Activated CD8-positive, alpha-beta memory T cell treated with anti-CD3 and anti-CD28 coated beads, Interleukin-2, amount 50 U/mL, for 4 hours (primary cell): ENCODE data around the gene PLXDC2.

Experiments
- DNase-seq: peaks from one replicate; pipeline ENCODE4 v3.0.0-alpha.2; 2020

Gene PLXDC2

DNA sequence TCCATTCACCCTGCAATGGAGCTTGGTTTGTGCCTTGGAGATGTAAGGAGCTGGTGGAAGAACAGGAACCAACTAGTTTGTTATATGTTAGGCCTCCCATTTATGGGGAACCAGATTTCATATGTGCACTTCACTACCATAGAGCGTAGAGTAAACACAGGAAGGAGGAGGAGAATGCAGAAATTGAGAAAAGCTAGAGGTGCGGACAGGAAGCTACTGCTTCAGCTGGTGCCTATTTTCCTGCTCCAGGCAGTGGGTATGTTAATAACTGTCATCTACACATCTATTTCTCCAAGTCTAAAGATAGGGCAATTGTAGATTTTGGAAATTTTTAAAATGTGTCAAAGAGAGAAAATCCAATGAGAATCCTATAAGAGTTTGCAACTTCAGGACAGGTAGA, 482.2 kb downstream of the PLXDC2 start:
- no peak for DNase-seq

GRCh38 chr10:20299034-20299736, 483.0 kb downstream of the PLXDC2 start:
- DNase-seq = no peak

DNA sequence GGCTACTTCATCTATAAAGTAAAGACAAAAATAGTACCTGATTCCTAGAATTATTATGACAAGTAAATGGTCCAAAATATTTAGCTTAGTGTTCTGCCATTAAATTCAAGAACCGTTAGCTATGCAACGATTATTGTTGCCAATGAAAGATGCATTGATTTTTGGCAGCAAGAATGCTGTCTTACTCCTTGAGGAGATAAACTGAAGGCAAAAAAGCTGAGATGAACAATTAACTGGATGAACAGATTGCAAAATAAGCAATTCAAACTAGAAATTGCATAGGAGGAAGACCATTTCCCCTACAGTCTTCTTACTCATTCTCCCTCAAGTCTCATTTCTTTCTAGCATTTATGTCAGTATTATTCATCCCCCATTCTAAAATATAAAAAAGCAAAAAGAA, 484.5 kb downstream of the PLXDC2 start:
- DNase-seq = no peak

- DNase-seq = no peak
Measured at GRCh38 chr10:20302033-20302432, 485.8 kb downstream of the PLXDC2 start.

DNA sequence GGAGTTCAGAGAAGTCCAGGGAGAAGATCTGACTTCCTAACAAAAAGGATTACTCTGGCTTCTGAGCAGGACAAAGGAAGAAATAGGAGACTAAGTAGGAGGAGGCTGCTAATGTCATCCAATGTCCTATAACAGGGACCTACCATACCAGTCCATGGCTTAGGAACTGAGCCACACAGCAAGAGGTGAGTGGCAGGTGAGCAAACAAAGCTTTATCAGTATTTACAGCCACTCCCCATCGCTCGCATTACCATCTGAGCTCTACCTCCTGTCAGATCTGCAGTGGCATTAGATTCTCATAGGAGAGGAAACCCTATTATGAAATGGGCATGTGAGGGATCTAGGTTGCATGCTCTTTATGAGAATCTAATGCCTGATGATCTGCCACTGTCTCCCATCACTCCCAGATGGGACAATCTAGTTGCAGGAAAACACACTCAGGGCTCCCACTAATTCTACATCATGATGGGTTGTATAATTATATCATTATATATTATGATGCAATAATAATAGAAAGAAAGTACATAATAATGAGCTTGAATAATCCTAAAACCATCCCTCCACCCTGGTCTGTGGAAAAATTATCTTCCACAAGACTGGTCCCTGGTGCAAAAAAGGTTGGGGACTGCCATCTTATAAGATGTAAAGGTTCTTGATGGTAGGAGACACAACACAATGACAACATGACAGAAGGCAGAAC, 487.4 kb downstream of the PLXDC2 start:
- no peak for DNase-seq

GRCh38 chr10:20313665-20314064, 497.4 kb downstream of the PLXDC2 start:
- no peak for DNase-seq

GRCh38 chr10:20314431-20314830, 498.2 kb downstream of the PLXDC2 start:
- DNase-seq = no peak

GRCh38 chr10:20327954-20328353, 511.7 kb downstream of the PLXDC2 start:
- no peak for DNase-seq

GRCh38 chr10:20330246-20330645, 514.0 kb downstream of the PLXDC2 start:
- no peak for DNase-seq

- DNase-seq = no peak
Measured at GRCh38 chr10:20334559-20334958, 518.3 kb downstream of the PLXDC2 start.
